Measurements from ENCODE around the gene ARMH4.

- no peak for TF ChIP-seq CTCF (IDR thresholded peaks at IDR 0.05)
- TF ChIP-seq POLR2A (IDR thresholded peaks at IDR 0.05) = no peak
These were observed 43.3 kb downstream of the ARMH4 start for GRCh38 chr14:58108717-58109116.

All from esophagus squamous epithelium (tissue), 4 donors.